Measurements from ENCODE around the gene ANKAR. TPM values are rescaled to one million over a fixed set of nuclear protein-coding genes. Genes with fewer than 3 reads are reported as not detected.

ANKAR gene
- total and polyA plus RNA-seq, 9 of the 15 experiments (the other 6 are each of a cell fraction or from before 2014, with no cell fraction given) = 0.04 to 0.52 (median 0.39) TPM

GRCh38 chr2:189673661-189674373 is 653 bp upstream of the ANKAR start (continued):
- TF ChIP-seq SNAPC5 (CRISPR knock-in tag; IDR thresholded peaks at IDR 0.05) = no peak
- no peak for TF ChIP-seq ESRRA (IDR thresholded peaks at IDR 0.05; ENCODE audit: borderline replicate concordance, low read depth)
- no peak for TF ChIP-seq DMBX1 (CRISPR knock-in tag; IDR thresholded peaks at IDR 0.05; ENCODE audit: borderline replicate concordance)
- TF ChIP-seq MXD1 (CRISPR knock-in tag; IDR thresholded peaks at IDR 0.05; ENCODE audit: borderline replicate concordance, poor library complexity, severe bottlenecking) = no peak
- TF ChIP-seq RBFOX2 (IDR thresholded peaks at IDR 0.05; ENCODE audit: low read depth, low read length) = no peak
- no peak for TF ChIP-seq NKRF (IDR thresholded peaks at IDR 0.05; ENCODE audit: borderline replicate concordance)
- TF ChIP-seq HMG20B (CRISPR knock-in tag; IDR thresholded peaks at IDR 0.05) = no peak
- no peak for TF ChIP-seq TRIM24 (IDR thresholded peaks at IDR 0.05)
- no peak for TF ChIP-seq E2F8 (IDR thresholded peaks at IDR 0.05; ENCODE audit: low read depth, partially characterized antibody)

Data from K562 (cell line).